Measurements from ENCODE around the gene LITAF. TPM values are rescaled to one million over a fixed set of nuclear protein-coding genes. Genes with fewer than 3 reads are reported as not detected.

LITAF gene
- total and polyA plus RNA-seq, 4 donors, result 5.2 to 65.2 (median 36.0) TPM

GRCh38 chr16:11609474-11610120 is 22.9 kb upstream of the LITAF start:
- TF ChIP-seq RXRA (IDR thresholded peaks at IDR 0.05) (no peak), NR2F2 (IDR thresholded peaks at IDR 0.05) (no peak), HNF4A (conservative IDR thresholded peaks at IDR 0.05) (no peak), FOXA1 (IDR thresholded peaks at IDR 0.05) (no peak), TAF1 (conservative IDR thresholded peaks at IDR 0.05) (no peak), GABPA (IDR thresholded peaks at IDR 0.05 in 1 of 2, conservative IDR thresholded peaks at IDR 0.05 in 1 of 2) (no peak), RAD21 (IDR thresholded peaks at IDR 0.05) (no peak), SP1 (IDR thresholded peaks at IDR 0.05) (no peak), HNF4G (IDR thresholded peaks at IDR 0.05) (no peak), JUND (IDR thresholded peaks at IDR 0.05) (no peak), MAX (IDR thresholded peaks at IDR 0.05) (no peak), ZBTB33 (IDR thresholded peaks at IDR 0.05) (no peak), CTCF (IDR thresholded peaks at IDR 0.05; ENCODE audit: low read depth, low read length, missing input control) (no peak), ATF3 (IDR thresholded peaks at IDR 0.05) (no peak), YY1 (IDR thresholded peaks at IDR 0.05) (no peak), EGR1 (IDR thresholded peaks at IDR 0.05; ENCODE audit: low read depth in 2 of 2) (no peak), REST (IDR thresholded peaks at IDR 0.05) (no peak), FOXA2 (IDR thresholded peaks at IDR 0.05) (no peak)
- H3K4me1 ChIP-seq (ENCODE audit: control insufficient read depth in 4 of 4, insufficient read depth in 4 of 4, low read length in 3 of 4), result peaks cover 0 to 14% (median 7%) of the 10 kb centered on the region in 4 donors
- no peaks in the 10 kb centered on the region for H3K9me3 ChIP-seq (ENCODE audit: control insufficient read depth in 4 of 4, low read length in 3 of 4)
- no peak for DNase-seq (ENCODE audit: low spot score)
- WGBS, result 88% methylated on average over 14 of the region's 14 CpGs
- no peaks in the 10 kb centered on the region for H3K36me3 ChIP-seq (ENCODE audit: control insufficient read depth in 4 of 4, insufficient read depth in 3 of 4, low read depth in 1 of 4, low read length in 3 of 4)
- no peak overlapping the region for H3K4me3 ChIP-seq (ENCODE audit: low read depth in 1 of 3, low read length in 3 of 3)
- H3K9ac ChIP-seq (ENCODE audit: low read depth in 1 of 2, low read length in 2 of 2), result no peak overlapping the region
- no peak overlapping the region for H3K27ac ChIP-seq (ENCODE audit: low read depth in 1 of 2, low read length in 2 of 2)
- no peaks in the 10 kb centered on the region for H3K27me3 ChIP-seq (ENCODE audit: control insufficient read depth in 4 of 4, insufficient read depth in 4 of 4, low read length in 3 of 4)
